Urothelium cell line (cell line): ENCODE measurements around the gene GSTM5.
"Not testable (repeated sequence)": the region's sequence is repeated elsewhere in the genome, so short reads cannot be mapped to it uniquely, and the experiment has no call there.

Source experiments
- DNase-seq: peaks from one replicate; pipeline ENCODE4 v3.0.0; 2011; ENCODE audit warnings: low spot score, mixed read lengths
- FAIRE-seq: peaks from 2 replicates; lab custom pipeline; 2011; peaks lifted over from hg19 to GRCh38; lab: Jason Lieb, UNC

GSTM5 gene

DNA sequence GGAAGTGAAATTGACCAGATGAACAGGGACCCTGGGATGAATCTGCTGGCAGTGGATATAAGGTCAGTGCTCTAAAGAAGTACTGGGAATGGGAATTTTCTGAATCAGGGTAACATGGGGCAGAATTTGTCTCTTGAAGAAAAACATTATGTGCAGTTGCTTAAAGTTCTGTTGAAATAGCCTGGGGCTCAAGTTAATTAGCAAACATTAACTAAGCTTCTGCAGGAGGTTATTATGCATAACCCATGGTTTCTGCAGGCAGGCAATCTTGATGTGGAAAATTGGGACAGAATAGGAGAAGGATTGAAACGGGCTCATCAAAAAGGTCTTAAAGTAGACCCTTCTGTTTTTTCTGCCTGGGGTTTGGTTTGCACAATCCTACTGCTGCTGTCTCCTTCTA, 14.0 kb downstream of the GSTM5 start:
- FAIRE-seq (no peak), DNase-seq (no peak)

GRCh38 chr1:109726728-109727373, 14.8 kb downstream of the GSTM5 start:
- no peak for FAIRE-seq
- DNase-seq: no peak

DNA sequence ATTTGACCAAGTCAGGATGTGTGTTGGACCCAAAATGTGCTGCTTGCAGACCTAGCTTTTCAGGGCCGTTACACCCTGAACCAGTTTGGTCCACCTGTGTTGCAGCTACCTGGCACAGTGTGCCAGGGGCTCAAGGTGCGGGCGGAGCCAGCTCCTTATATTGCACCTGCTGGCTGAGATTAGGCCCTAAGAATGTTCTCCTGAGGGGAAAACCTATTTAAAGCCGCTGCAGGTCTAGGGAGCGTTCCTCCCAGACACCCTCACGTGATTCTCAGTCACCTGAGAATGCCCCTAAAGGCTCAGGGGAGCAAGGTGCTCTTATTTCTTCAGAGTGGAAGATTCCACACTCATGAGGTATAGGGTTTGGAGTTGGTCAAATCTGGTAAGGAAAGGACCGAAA, 16.8 kb downstream of the GSTM5 start:
- FAIRE-seq (no peak), DNase-seq (no peak)

DNA sequence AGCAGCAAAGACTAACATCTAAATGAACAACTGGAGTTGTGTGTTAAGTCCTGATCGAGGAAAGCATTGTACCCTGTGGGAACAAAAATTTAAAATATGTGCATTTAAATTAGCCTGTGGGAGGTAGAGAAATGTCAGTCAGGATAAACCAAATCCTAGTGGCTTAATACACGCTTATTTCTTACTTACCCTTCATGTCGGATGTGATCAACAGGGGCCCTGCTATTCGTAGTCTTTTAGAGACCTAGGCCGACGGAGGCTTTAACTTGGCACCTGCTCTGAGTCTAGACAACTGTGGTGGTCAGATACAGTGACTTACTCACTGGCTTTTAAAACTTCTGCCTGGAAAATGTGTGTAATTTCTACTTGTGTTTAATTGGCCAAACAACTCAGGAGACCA, 18.6 kb downstream of the GSTM5 start:
- DNase-seq: no peak
- no peak for FAIRE-seq

GRCh38 chr1:109732390-109732881, 20.4 kb downstream of the GSTM5 start:
- DNase-seq (no peak), FAIRE-seq (no peak)

DNA sequence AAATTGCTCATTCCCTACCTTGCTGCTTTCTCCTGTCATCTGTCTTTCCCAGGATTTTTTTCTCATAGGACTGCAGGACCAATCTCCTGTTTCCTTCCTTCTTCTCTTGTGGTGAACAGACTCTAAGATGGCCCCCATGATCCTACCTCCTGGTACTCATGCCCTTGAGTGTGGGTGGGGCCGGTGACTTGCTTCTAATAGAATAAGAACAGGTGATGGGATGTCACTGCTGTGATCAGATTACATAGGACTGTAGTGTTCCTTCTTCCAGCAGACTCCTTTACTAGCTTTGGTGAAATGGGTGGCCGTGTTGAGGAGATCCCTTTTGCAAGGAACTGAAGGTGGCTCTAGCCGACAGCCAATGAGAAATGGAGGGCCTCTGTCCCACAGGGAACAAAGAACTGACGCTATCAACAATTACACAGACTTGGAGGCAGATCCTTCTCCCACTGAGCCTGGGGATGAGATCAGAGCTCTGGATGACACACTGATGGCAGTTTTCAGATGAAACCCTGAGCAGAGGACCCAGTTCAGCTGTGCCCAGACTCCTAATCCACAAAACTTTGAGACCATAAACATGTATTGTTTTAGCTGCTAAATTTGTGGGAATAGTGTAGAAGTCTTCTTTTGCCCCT, 21.3 kb downstream of the GSTM5 start:
- DNase-seq (no peak), FAIRE-seq (no peak)

- peak; percentile 92 for DNase-seq
- peak; percentile 77 for FAIRE-seq
These were observed 27.9 kb downstream of the GSTM5 start for GRCh38 chr1:109739738-109740614.

DNA sequence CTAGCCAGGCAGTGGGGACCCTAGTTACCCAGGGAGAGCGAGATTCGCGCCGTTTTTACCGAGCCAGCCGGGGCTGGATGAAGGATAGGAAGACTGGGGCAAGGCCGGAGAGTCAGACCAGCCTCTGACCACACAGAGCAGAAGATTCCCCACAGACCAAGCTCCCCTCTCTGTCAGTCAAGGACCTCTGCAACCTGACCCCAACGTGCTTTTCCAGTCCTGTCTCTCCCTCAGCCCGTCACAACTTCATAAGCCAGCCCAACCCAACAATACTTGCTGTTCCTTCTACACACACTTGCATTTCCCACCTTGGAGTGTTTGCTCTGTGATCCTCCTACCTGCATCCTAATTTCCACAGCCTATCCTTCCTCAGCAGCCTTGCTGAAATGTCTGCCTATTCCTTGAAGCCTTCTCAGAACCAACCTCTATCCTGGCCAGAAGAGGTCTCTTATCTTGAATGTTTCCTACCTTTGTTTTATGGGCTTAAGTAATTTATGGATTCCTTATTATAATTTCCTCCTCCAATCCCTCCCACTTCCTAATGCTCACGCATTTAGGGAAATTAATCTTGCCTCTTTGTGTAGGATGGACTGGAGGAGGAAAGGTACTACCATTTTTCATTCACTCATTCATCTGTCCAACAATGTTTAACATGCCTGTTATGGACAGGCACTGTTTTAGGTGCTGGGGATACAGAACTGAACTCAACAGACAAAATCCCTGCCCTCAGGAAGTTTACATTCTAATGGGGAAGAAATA, 28.7 kb downstream of the GSTM5 start, which contains the start of gene GSTM3:
Gene GSTM3 (minus strand): TSS at position 424 of the 759 bp plus-strand sequence. CDS start 751 bp downstream, outside the sequence.
- no peak for DNase-seq

DNA sequence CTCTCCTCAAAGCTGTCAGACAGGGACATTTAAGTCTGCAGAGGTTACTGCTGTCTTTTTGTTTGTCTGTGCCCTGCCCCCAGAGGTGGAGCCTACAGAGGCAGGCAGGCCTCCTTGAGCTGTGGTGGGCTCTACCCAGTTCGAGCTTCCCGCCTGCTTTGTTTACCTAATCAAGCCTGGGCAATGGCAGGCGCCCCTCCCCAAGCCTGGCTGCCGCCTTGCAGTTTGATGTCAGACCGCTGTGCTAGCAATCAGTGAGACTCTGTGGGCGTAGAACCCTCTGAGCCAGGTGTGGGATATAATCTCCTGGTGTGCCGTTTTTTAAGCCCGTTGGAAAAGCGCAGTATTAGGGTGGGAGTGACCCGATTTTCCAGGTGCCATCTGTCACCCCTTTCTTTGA, 36.3 kb downstream of the GSTM5 start:
- not testable (repeated sequence) for DNase-seq, FAIRE-seq

More for the DNA sequence above, 28.7 kb downstream of the GSTM5 start, which contains the start of gene GSTM3:
- FAIRE-seq: no peak

DNA sequence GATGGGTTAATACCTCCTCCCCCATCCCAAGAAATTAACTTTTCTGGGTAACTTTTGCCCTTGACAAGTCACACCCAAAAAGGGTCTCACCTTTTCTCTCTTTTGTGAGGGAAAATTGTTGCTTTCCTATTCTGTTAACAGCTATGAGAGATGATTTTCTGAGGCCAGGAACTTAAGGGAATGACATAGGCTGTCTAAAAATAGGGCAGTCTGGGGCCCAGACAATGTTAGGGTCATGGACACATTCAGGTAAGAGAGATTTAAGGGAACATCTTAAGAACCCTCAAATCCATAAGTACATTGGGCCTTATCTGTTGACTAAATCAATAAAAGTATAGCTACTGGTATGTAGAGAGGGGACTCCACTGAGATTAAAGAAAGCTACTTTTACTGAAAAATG, 37.2 kb downstream of the GSTM5 start:
- DNase-seq (no peak), FAIRE-seq (no peak)

GRCh38 chr1:109750241-109750882, 38.3 kb downstream of the GSTM5 start:
- DNase-seq (no peak), FAIRE-seq (no peak)

DNA sequence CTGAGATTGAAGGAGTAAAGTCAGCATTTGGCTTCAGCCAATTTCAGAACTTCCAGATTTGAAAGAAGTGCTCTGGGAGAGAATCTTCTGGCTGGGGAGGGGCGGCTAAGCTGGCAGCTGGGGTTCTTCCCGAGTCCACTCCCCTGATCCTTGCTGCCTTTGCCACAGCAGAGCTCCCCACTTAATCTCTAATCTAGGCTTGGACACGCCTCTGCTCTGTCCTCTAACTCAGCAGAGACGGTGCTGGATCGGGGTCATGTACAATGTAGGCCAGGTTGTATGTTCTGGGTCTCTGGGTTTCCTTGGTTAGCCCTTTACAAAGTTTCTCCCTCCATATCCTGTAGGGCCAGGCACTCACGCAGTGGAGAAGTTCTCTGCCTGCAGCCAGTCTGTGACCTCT, 38.9 kb downstream of the GSTM5 start:
- no peak for FAIRE-seq

DNA sequence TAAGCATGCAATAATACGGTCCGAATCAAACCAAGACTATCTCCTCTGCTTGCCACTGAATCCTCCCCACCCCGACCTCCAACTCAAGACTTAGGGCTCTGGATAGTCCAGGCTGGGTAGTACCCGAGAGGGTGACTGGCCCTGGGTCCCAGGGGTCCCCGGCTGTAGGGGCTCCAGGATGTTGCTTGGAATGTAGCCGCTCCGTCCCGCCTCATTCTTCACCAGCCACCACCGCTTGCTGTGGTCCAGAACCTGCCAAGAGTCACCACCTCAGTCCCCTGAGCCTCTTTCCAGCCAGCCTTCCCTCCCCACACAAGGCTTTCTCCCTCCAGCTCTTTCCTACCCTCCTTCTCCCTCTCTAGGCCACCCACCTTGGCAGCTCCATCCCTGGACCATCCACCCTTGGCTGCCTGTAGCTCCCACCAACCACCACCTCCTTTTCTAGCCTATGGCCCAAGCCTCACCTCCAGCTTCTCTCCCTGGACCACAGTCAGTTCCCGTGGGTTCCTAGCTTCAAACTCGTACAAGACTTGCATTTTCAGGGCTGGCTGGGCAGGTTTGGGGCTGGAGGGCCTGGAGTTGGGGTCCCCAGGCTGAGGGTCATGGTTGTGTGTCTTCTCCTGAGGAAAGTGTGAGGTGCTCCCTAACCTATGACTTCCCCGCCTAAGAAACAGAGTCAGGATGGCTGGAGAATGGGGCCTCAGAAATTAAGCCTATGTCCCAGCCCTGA, 39.6 kb downstream of the GSTM5 start:
- FAIRE-seq (no peak), DNase-seq (no peak)

More for the DNA sequence above, 38.9 kb downstream of the GSTM5 start:
- no peak for DNase-seq

GRCh38 chr1:109754738-109755137, 42.7 kb downstream of the GSTM5 start:
- FAIRE-seq (peak; percentile 58), DNase-seq (no peak)

GRCh38 chr1:109756325-109756724, 44.3 kb downstream of the GSTM5 start:
- not testable (repeated sequence) for DNase-seq, FAIRE-seq

DNA sequence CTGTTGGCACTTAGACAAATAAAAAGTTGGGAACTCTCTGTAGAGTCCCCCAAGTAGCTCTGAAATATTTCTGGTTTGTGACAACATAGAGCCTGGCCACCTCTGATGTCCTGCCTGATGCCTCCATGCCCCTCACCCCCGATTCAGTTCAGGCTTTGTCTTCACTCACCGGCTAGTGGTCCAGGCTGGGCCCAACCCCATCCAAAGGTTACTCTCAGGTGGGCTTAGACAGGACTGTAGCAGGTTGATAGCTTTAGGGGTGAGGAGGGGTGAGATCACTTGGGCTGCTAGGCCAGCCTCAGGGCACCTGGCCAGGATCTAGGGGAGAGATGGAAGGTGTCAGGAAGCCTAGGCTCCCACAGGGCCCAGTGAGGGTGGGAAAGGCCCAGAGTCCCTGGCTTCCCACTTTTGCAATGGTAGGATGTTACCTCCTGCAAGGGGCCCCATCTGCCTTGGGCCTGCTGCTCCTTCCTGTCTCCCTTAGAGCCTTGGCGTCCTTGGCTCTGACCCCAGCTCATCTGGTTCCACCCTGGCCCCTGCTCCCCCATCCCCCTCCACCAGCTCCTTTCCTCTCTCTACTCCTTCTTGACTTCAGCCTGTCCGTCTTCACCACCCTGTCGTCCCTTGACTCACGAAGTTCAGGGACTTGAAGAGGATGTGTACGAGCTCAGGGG, 44.9 kb downstream of the GSTM5 start:
- no peak for FAIRE-seq

DNA sequence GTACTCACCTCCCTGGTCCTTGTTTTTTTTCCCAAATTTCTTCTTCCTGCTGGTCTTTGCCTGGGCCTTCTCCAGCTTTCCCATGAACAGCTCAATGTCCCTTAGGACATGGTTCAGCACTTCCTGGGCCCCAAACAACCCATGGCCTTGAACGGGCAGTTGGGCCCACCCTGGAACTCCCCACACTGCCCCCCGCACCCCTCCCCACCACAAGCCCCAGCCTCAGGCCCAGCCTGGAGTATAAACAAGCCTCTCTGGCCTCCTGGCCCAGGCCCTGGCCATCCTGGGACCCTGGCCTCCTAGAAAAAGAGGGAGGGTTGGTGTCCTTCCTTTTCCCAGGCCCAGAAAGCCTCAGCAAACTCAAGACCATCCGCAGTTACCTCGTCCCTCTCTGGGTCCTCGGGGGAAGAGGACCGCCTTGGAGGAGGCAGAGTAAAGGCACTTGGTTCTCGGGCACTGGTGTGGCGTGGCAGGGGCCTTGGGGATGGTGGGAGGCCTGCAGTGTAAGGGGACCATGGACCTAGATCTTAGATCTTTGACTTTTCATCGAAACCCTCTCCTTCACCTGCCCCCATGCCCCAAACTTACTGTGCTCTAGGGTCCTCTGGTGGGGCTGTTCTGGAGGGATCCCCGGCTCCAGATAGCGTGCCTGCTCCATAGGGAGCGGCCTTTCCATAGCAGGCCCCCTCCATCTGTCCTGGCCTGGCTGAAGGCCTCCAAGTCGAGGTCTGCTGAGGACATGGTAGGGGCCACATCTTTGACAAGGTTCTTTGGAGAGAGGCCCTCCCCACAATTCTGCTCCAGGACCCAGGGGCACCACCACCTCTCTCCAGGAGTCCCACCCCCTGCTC, 46.1 kb downstream of the GSTM5 start:
- FAIRE-seq: no peak
- no peak for DNase-seq

More for the DNA sequence above, 44.9 kb downstream of the GSTM5 start:
- DNase-seq: no peak
